Measurements from ENCODE around the gene ECE2.

- TF ChIP-seq ZNF561 (tag by site-specific recombination; IDR thresholded peaks at IDR 0.05; ENCODE audit: borderline replicate concordance), result no peak
- TF ChIP-seq, protein P1, sequence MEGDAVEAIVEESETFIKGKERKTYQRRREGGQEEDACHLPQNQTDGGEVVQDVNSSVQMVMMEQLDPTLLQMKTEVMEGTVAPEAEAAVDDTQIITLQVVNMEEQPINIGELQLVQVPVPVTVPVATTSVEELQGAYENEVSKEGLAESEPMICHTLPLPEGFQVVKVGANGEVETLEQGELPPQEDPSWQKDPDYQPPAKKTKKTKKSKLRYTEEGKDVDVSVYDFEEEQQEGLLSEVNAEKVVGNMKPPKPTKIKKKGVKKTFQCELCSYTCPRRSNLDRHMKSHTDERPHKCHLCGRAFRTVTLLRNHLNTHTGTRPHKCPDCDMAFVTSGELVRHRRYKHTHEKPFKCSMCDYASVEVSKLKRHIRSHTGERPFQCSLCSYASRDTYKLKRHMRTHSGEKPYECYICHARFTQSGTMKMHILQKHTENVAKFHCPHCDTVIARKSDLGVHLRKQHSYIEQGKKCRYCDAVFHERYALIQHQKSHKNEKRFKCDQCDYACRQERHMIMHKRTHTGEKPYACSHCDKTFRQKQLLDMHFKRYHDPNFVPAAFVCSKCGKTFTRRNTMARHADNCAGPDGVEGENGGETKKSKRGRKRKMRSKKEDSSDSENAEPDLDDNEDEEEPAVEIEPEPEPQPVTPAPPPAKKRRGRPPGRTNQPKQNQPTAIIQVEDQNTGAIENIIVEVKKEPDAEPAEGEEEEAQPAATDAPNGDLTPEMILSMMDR (tag by site-specific recombination; IDR thresholded peaks at IDR 0.05), result no peak
- TF ChIP-seq ZNF510 (tag by site-specific recombination; IDR thresholded peaks at IDR 0.05; ENCODE audit: insufficient replicate concordance), result no peak
Measured at GRCh38 chr3:184255291-184256039, 20.4 kb upstream of the ECE2 start.

Measured in HEK293 (cell line).